Muscle layer of colon (tissue), 2 donors: ENCODE measurements around the gene PCDH8.

Experiments used
- H3K27ac ChIP-seq: one replicate; pipeline ENCODE4 v1.7.0; 2013; ENCODE audit warnings: low read depth, mild to moderate bottlenecking, low read length, moderate library complexity
- H3K27me3 ChIP-seq, 2 donors: one replicate each; pipeline ENCODE4 v1.7.0; 2013; ENCODE audit warnings: low read length in 2 of 2, mild to moderate bottlenecking in 2 of 2; ENCODE audit not compliant: insufficient read depth in 2 of 2, control insufficient read depth in 1 of 2
- H3K36me3 ChIP-seq: one replicate; pipeline ENCODE4 v1.7.0; 2013; ENCODE audit warnings: mild to moderate bottlenecking, low read length; ENCODE audit not compliant: insufficient read depth
- H3K4me1 ChIP-seq: one replicate; pipeline ENCODE4 v1.7.0; 2013; ENCODE audit warnings: mild to moderate bottlenecking, low read length; ENCODE audit not compliant: insufficient read depth
- H3K4me3 ChIP-seq, 2 donors: one replicate each; pipeline ENCODE4 v1.7.0; 2013; ENCODE audit warnings: low read length in 2 of 2, low read depth in 1 of 2, mild to moderate bottlenecking in 1 of 2, moderate library complexity in 1 of 2
- H3K9ac ChIP-seq: one replicate; pipeline ENCODE4 v1.7.0; 2013; ENCODE audit warnings: low read length
- H3K9me3 ChIP-seq: one replicate; pipeline ENCODE4 v1.7.0; 2013; ENCODE audit warnings: mild to moderate bottlenecking, low read length
- donor health status: abdominal sarcoma.
- donor health status: Adenocarcinoma of cecum.

PCDH8 gene

DNA sequence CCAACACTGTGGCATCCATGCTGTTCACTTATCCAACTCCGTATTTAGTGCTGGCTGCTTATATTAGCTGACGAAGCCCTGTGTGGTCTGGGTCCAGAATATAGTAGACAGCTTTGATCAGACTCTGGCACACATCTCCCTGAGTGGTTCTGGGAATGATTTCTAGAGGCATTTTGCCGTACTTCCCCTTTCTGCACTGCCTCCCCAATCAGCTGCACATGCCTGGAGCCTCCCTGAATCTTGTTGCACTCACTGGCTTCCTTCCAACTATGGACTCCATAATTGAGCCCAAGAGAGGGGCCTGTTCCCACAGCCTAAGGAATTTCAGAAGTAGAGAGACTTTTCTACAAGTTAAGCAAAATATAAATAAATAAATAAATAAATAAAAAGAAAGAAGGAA is 30.4 kb upstream of the PCDH8 start:
- H3K27ac ChIP-seq: no peak overlapping the region
- H3K36me3 ChIP-seq: no peaks in the 10 kb centered on the region
- no peaks in the 10 kb centered on the region for H3K9me3 ChIP-seq
- H3K9ac ChIP-seq: no peak overlapping the region
- no peaks in the 10 kb centered on the region for H3K4me1 ChIP-seq
- H3K4me3 ChIP-seq: no peak overlapping the region
- no peaks in the 10 kb centered on the region for H3K27me3 ChIP-seq

DNA sequence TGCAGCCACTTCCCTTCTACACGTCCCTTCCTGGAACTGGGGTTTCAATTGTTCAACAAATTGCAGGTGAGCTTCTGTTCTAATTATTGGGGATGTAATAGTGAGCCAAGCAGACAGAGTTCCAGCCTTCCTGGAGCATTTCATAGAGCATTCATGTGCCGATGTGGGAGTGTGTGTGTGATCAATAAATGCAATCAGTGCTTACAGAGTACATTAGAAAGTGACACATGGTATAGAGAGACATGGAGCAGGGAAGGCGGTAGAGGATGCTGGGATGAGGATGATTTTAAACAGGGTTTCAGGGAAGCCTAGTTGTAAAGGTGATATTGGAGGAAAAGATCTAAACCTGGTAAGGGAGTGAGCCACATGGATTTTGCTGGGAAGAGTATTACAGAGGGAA is 21.7 kb upstream of the PCDH8 start:
- no peak overlapping the region for H3K9ac ChIP-seq
- H3K36me3 ChIP-seq: no peaks in the 10 kb centered on the region
- no peak overlapping the region for H3K27ac ChIP-seq
- no peaks in the 10 kb centered on the region for H3K27me3 ChIP-seq
- no peaks in the 10 kb centered on the region for H3K4me1 ChIP-seq
- no peak overlapping the region for H3K4me3 ChIP-seq
- H3K9me3 ChIP-seq: no peaks in the 10 kb centered on the region

DNA sequence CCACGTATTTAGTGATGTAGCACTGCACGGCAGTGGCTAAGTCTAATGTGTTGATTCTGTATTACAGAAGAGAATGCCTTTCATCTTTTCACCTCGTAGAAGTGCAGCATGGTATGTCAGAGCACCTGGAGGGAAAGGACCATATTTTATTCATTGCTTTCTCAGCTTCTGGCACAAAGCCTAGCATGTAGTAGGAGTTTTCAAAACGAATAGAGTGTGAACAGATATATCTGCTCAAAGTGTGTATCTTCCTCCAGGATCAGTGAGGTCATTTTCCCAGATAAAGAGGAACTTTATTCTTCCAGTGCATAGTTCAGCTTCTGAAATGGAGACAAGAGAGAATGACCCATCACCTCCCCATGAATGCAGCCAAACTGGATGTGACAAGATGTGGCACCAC is 21.2 kb upstream of the PCDH8 start:
- Histone ChIP-seq H3K9me3 (no peaks in the 10 kb centered on the region), H3K9ac (no peak overlapping the region), H3K4me1 (no peaks in the 10 kb centered on the region), H3K4me3 (no peak overlapping the region), H3K27me3 (no peaks in the 10 kb centered on the region), H3K36me3 (no peaks in the 10 kb centered on the region), H3K27ac (no peak overlapping the region)

DNA sequence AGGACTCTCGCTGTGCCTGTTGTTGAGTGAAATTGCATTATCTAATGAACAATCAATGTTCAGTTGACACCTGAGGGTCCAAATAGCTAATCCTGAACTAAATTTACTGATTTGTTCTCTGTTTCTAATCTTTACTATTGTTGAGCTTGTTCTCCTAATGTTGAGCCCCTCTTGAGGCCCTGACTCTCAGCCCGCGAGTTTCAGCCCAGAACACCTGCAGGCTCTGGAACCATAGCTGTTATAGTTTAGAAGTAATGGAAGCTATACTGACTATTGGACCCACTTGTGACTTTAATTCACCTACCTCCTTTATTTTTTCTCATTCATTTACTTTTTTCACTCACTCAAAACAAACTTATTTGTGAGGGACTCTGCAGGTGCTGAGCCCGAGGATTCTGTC is 20.6 kb upstream of the PCDH8 start:
- no peaks in the 10 kb centered on the region for H3K36me3 ChIP-seq
- no peak overlapping the region for H3K27ac ChIP-seq
- H3K9me3 ChIP-seq: no peaks in the 10 kb centered on the region
- H3K4me1 ChIP-seq: no peaks in the 10 kb centered on the region
- H3K4me3 ChIP-seq: no peak overlapping the region
- no peaks in the 10 kb centered on the region for H3K27me3 ChIP-seq
- no peak overlapping the region for H3K9ac ChIP-seq

DNA sequence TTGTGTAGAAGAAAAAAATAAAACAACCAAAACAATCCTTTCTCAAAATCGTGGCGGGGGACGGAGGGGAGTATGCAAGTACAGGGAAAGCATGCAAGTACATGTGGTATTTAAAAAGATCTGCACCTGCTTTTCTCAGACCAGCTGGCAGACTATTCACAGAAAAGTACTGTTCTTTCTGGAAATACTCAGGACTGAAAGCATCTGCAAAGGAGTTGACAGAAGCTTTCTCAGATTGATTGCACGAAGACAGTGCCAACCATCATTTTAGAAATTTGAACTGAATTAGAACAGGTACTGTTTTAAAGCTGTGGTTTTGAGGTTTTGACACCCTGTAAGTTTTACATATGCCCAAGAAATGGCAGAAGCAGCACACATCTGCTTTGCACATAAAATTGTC is 19.8 kb upstream of the PCDH8 start:
- no peak overlapping the region for H3K9ac ChIP-seq
- H3K4me3 ChIP-seq: no peak overlapping the region
- no peaks in the 10 kb centered on the region for H3K36me3 ChIP-seq
- H3K4me1 ChIP-seq: no peaks in the 10 kb centered on the region
- no peak overlapping the region for H3K27ac ChIP-seq
- no peaks in the 10 kb centered on the region for H3K27me3 ChIP-seq
- H3K9me3 ChIP-seq: no peaks in the 10 kb centered on the region

DNA sequence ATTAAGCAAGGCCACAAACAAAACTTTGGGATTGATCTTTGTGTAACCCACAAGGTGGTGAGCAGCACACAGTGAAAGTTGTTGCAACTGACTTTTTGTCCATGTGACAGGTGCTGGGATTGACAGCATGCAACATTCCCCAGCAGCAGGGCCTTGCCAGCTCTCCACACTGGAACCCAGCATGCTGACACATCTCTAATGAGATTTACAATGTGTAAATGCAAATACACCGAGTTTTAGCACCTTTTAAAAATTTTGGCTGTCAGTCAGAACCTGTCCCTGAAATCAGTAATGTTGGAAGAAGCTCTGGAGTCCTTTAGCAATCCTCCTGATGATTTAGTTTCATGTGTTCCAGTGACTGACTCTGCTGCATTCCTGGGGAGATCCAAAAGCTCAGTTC is 16.5 kb upstream of the PCDH8 start:
- no peak overlapping the region for H3K27ac ChIP-seq
- H3K4me3 ChIP-seq: no peak overlapping the region
- H3K27me3 ChIP-seq: no peaks in the 10 kb centered on the region
- H3K9me3 ChIP-seq: no peaks in the 10 kb centered on the region
- H3K4me1 ChIP-seq: no peaks in the 10 kb centered on the region
- H3K9ac ChIP-seq: no peak overlapping the region
- H3K36me3 ChIP-seq: no peaks in the 10 kb centered on the region

DNA sequence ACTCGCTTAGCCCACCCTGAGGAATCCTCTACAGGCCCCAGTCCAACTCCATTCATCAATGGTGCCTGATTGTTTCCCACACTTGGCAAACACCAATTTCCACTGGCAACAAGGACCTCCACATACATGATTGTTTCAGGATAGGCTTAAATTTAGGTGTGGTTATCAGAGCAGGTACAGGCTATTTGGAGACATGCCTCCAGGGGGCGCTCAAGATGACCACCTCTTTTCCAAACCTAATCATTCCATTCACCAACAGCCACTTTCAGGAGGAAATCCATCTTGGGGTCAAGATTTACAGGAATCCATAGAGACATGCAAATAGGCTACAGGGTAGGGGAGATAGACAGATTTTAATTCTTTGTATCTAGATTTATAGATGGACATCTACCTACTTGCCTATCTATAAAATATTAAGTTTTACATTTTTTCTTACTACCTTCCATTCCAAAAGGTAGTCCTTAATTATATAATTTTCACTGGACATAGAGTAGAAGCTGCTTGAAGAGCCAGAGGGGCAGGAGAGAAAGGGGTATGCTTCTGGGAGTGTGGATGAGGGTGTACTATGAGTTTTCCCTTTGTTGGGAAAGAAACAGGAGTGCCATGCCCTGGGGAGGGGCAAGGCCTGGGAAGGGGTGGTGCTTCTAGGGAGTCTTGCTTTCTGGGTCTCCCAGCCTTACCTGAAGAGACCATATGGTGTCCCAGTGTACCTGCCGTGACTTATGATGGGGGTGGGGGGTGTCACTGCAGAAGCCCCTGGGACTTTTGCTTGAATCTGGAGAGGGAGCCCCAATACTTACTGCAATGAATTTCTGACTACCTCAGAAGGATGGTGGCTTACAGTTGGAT is 14.1 kb upstream of the PCDH8 start:
- H3K4me1 ChIP-seq: no peaks in the 10 kb centered on the region
- no peak overlapping the region for H3K9ac ChIP-seq
- no peaks in the 10 kb centered on the region for H3K36me3 ChIP-seq
- H3K4me3 ChIP-seq: no peak overlapping the region
- no peaks in the 10 kb centered on the region for H3K9me3 ChIP-seq
- H3K27ac ChIP-seq: no peak overlapping the region
- H3K27me3 ChIP-seq: no peaks in the 10 kb centered on the region

DNA sequence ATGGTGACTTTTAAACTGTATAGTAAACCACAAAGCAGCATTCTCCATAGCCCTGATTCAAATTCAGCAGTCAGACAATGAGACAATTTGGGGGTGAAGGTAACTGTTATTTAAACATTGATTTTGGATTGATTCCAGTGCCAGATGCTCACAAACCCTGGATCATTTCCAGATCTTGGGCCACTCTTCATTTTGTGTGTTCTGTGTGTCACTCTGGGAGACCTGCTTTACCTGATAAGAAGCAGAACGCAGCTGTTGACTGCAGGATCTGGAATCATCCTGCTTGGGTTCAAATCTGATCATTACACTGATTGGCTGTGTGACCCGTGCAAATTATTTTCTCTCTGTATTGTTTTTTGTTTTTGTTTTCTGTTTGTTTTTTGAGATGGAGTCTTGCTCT is 4.0 kb upstream of the PCDH8 start:
- Histone ChIP-seq H3K9ac (no peak overlapping the region), H3K4me1 (peaks cover 10% of the 10 kb centered on the region), H3K27ac (no peak overlapping the region), H3K9me3 (no peaks in the 10 kb centered on the region), H3K4me3 (no peak overlapping the region), H3K36me3 (no peaks in the 10 kb centered on the region), H3K27me3 (peaks cover 18 to 30% of the 10 kb centered on the region in 2 donors)

DNA sequence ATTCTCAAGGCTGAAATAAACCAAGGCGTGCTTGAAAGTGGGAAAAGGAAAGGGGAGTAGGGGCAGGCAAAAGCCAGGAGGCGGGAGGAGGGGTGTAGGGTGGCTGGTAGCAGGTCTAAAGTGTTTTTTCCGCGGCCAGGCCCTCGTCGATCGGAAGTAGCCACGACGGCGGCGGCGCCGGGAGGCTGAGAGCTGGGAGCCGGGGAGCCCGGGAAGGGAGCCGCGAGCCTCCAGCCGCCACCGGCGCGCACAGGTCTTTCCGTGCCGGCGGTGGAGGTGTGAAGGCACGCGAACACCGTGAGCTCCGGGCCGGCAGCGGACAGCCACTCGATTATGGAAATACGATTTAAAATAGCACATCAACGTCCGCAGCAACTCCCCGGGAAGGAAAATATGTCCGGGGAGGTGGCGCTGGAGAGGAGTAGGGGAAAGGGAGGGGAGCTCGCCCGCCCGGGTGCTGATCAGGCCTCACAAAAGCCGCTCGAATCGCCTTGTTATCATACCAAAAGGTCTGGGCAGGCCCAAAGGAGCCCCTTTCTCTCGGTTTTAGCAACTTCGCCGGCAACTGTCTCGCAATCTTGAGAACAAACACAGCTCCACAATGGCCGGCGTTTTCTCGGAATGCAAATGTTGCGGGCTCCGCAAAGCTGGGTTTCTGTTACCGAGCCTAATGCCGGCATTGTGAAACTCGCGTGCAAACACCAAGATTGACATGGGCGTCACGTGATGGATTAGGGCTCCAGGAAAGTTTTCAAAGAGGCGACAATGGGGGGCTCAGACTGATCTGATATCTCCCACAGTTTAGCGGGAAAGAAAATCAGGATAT is 2.9 kb upstream of the PCDH8 start:
- Histone ChIP-seq H3K27me3 (peaks cover 18 to 41% of the 10 kb centered on the region in 2 donors), H3K9me3 (no peaks in the 10 kb centered on the region), H3K9ac (no peak overlapping the region), H3K36me3 (no peaks in the 10 kb centered on the region), H3K27ac (peak overlapping the region; percentile 32), H3K4me1 (peaks cover 10% of the 10 kb centered on the region), H3K4me3 (peak overlapping the region; percentile 68 to 76)

DNA sequence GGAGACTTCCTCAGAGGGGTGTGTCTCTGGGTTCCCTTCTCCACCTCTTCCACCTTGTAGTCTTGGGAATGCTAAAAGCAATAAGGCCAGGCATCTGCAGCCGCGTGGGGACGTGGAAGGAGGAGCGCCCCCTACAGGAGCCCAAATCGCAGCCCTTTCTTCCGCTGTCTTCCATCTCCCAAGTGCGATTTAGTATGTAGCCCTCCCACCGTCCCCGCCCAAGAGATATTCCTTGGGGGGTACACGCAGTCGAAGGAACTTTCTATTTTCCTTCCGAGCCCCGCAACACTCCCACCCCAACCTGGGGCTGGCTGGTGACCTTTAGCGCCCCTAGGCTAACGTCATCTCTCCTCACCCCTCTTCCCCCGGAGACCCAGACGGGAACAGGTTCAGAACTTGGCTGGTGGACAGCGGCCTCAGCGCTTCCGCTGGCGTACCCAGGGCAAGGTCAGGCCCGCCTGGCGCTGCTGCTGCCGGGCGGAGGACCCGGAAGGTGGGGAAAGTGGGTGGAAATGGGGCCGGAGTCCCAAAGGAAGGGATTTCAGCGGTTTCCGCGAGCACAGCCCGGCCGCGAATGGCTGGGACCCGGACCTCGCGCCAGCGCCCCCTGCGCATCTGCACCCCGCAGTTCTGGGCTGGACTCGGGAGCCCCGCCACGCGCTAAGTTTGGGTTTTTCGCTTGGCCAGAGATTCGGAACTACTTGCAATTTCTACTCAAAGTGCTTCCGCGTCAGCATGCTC is 2.1 kb upstream of the PCDH8 start:
- Histone ChIP-seq H3K9me3 (no peaks in the 10 kb centered on the region), H3K4me3 (peak overlapping the region; percentile 68 to 76), H3K27ac (peak overlapping the region; percentile 32), H3K27me3 (peaks cover 18 to 49% of the 10 kb centered on the region in 2 donors), H3K4me1 (peaks cover 10% of the 10 kb centered on the region), H3K9ac (no peak overlapping the region), H3K36me3 (no peaks in the 10 kb centered on the region)

DNA sequence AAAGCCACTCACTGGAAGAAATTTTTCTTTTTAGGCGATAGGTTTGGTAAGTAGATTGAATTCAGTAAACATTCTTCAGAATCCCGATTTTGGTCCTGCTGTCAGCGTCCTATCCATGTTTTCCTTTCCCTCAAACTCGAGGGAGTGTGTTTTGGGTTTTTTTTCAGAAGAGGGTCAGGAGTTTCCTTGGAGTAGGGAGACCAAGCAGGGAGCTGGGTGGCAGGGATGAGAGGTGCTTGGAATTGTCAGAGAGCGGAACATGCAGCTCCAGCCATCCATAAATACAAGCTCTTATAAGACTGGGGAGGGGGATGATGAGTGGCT is 1.6 kb upstream of the PCDH8 start:
- Histone ChIP-seq H3K9ac (no peak overlapping the region), H3K36me3 (no peaks in the 10 kb centered on the region), H3K27ac (no peak overlapping the region), H3K4me1 (peaks cover 10% of the 10 kb centered on the region), H3K4me3 (peak overlapping the region in 1 of 2 donors; percentile 68), H3K9me3 (no peaks in the 10 kb centered on the region), H3K27me3 (peaks cover 22 to 54% of the 10 kb centered on the region in 2 donors)
